GM21619 (cell line): Measurements from ENCODE around the gene RNF7.
"Not testable (repeated sequence)": the region's sequence is repeated elsewhere in the genome, so short reads cannot be mapped to it uniquely, and the experiment has no call there.

Source experiments
- ATAC-seq: cut with Tn5 transposase; IDR thresholded peaks from one replicate; pipeline ENCODE4 v1.9.1; 2021; ENCODE audit not compliant: unreplicated experiment

The RNF7 gene

GRCh38 chr3:141777957-141778813 lies 40.1 kb downstream of the RNF7 start:
- no peak for ATAC-seq

GRCh38 chr3:141779667-141780066 lies 41.6 kb downstream of the RNF7 start:
- no peak for ATAC-seq

GRCh38 chr3:141782386-141782932 lies 44.4 kb downstream of the RNF7 start:
- no peak for ATAC-seq

GRCh38 chr3:141783632-141784031 lies 45.5 kb downstream of the RNF7 start:
- no peak for ATAC-seq

- ATAC-seq = no peak
Measured at GRCh38 chr3:141784096-141784495, 46.0 kb downstream of the RNF7 start.

GRCh38 chr3:141784531-141784930 lies 46.4 kb downstream of the RNF7 start:
- no peak for ATAC-seq

- no peak for ATAC-seq
Measured at GRCh38 chr3:141788149-141788548, 50.1 kb downstream of the RNF7 start.

GRCh38 chr3:141788750-141789149 lies 50.7 kb downstream of the RNF7 start:
- ATAC-seq = not testable (repeated sequence)

- no peak for ATAC-seq
Measured at GRCh38 chr3:141789281-141789680, 51.2 kb downstream of the RNF7 start.

GRCh38 chr3:141790171-141790570 lies 52.1 kb downstream of the RNF7 start:
- no peak for ATAC-seq

GRCh38 chr3:141792495-141792894 lies 54.4 kb downstream of the RNF7 start:
- no peak for ATAC-seq

GRCh38 chr3:141793476-141794260 lies 55.6 kb downstream of the RNF7 start:
- no peak for ATAC-seq

- ATAC-seq = no peak
Measured at GRCh38 chr3:141795276-141795675, 57.2 kb downstream of the RNF7 start.

GRCh38 chr3:141795741-141796080 lies 57.6 kb downstream of the RNF7 start:
- ATAC-seq = no peak

- ATAC-seq = peak; percentile 97
Measured at GRCh38 chr3:141796081-141796888, 58.2 kb downstream of the RNF7 start.
